Prostate gland (tissue), 2 donors: ENCODE data around the gene PAX2. TPM values are rescaled to one million over a fixed set of nuclear protein-coding genes. Genes with fewer than 3 reads are reported as not detected.

Source experiments
- DNase-seq: peaks from one replicate; pipeline ENCODE4 v3.0.0-alpha.2; 2019; ENCODE audit warnings: low spot score
- H3K27ac ChIP-seq, 2 donors: fragments of 200-600 bp; sonication (generic); 2 replicates each; pipeline ENCODE4 v1.5.1; 2017 to 2019
- H3K27me3 ChIP-seq: fragments of 200-600 bp; sonication (generic); replicated peaks from 2 replicates; pipeline ENCODE4 v1.5.1; 2019; ENCODE audit not compliant: insufficient read depth
- H3K36me3 ChIP-seq, 2 donors: fragments of 200-600 bp; sonication (generic); 1 replicate in 1 of 2; 2 replicates in 1 of 2; pipeline versions ENCODE4 v1.5.1 to v1.8.1; 2017 to 2019
- H3K4me1 ChIP-seq: fragments of 200-600 bp; sonication (generic); replicated peaks from 2 replicates; pipeline ENCODE4 v1.5.1; 2019
- H3K4me3 ChIP-seq, 2 donors: fragments of 200-600 bp; sonication (generic); 2 replicates each; pipeline ENCODE4 v1.5.1; 2017 to 2019
- H3K9me3 ChIP-seq: fragments of 200-600 bp; sonication (generic); 2 replicates; pipeline ENCODE4 v1.5.1; 2017
- POLR2A ChIP-seq: fragments of 450-650 bp; IDR thresholded peaks from one replicate; pipeline ENCODE4 v1.6.1; 2016; ENCODE audit warnings: antibody characterized with exemption, mild to moderate bottlenecking
- POLR2AphosphoS5 ChIP-seq: sonication (generic); formaldehyde crosslinking; IDR thresholded peaks from one replicate; pipeline ENCODE4 v1.6.1; 2017; ENCODE audit warnings: antibody characterized with exemption
- WGBS: methylation state at CpG from one replicate; pipeline ENCODE4 v1.1.5; 2018; 5-methylcytosine and 5-hydroxymethylcytosine counted together
- intact Hi-C: fragments of 100-400 bp; cut with DNase I; formaldehyde crosslinking; loops from one replicate; pipeline ENCODE4 v1.14.2; 2022
- total RNA-seq, 2 donors: library from RNA; depleted of rRNA; stranded (reverse); fragments of >200 nt; gene quantifications; one replicate each; pipeline ENCODE4 v1.1.0, GENCODE V29; 2016
- TF ChIP-seq, protein P1 (sequence below), 4 experiments: fragments of 200-600 bp in 2 of 4; fragments of 450-650 bp in 2 of 4; sonication (generic) in 2 of 4; IDR thresholded peaks; 1 replicate in 3 of 4; 2 replicates in 1 of 4; pipeline ENCODE4 v1.5.1; 2016 to 2019; ENCODE audit warnings: antibody characterized with exemption in 4 of 4, mild to moderate bottlenecking in 2 of 4, moderate library complexity in 2 of 4

Gene PAX2
- total RNA-seq, 2 donors from 2014 or later, result 0.91 TPM; not detected in 1

DNA sequence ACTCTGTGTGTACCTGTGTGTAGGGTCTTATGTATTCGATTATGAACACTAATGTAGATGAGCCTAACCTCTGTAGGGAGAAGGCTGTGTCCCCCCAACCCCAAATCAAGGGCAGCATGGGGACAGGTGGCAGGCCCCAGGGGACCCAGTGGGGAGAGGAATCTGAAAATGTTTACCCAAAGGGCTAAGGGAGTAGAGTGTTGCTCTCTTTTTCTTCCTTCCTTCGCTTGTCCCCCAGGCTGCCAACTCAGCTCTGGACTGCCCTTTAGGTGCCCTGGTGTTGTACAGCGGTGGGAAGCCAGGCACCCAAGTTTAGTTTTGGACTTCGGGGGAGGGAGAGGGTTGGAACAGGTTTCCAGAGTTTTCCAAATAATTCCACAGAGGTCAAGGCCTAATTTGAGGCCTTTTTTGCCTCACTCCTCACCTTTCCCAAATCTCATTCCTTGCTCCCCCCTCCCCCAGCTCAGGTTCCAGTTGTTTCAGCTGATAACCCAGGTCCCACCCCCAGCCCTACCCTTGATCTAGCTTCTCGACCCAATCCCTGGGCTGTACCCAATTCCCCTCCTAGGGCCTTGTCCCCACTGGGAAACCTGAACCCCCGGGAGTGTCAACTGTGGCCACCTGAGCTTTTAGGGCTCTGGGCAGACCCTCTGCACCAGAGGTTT lies 9.1 kb upstream of the PAX2 start:
- intact Hi-C loops, result no loop called here

GRCh38 chr10:100736809-100737354 lies 8.5 kb upstream of the PAX2 start:
- TF ChIP-seq POLR2AphosphoS5, result no peak
- no peak for TF ChIP-seq POLR2A
- TF ChIP-seq, protein P1, sequence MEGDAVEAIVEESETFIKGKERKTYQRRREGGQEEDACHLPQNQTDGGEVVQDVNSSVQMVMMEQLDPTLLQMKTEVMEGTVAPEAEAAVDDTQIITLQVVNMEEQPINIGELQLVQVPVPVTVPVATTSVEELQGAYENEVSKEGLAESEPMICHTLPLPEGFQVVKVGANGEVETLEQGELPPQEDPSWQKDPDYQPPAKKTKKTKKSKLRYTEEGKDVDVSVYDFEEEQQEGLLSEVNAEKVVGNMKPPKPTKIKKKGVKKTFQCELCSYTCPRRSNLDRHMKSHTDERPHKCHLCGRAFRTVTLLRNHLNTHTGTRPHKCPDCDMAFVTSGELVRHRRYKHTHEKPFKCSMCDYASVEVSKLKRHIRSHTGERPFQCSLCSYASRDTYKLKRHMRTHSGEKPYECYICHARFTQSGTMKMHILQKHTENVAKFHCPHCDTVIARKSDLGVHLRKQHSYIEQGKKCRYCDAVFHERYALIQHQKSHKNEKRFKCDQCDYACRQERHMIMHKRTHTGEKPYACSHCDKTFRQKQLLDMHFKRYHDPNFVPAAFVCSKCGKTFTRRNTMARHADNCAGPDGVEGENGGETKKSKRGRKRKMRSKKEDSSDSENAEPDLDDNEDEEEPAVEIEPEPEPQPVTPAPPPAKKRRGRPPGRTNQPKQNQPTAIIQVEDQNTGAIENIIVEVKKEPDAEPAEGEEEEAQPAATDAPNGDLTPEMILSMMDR (IDR thresholded peaks at IDR 0.05), result no peak
- no peak for DNase-seq
- Histone ChIP-seq H3K27ac (no peak overlapping the region), H3K36me3 (no peaks in the 10 kb centered on the region), H3K4me1 (peaks cover 5% of the 10 kb centered on the region), H3K4me3 (no peak overlapping the region), H3K9me3 (no peaks in the 10 kb centered on the region), H3K27me3 (peaks cover 66% of the 10 kb centered on the region)
- intact Hi-C loops, result no loop called here
- WGBS, result 63% methylated on average over 7 of the region's 7 CpGs

More for the DNA sequence above, 9.1 kb upstream of the PAX2 start:
- no peaks in the 10 kb centered on the region for H3K9me3 ChIP-seq
- no peaks in the 10 kb centered on the region for H3K36me3 ChIP-seq
- no peak for DNase-seq
- 75% methylated on average over 6 of the region's 6 CpGs for WGBS
- H3K27ac ChIP-seq, result no peak overlapping the region
- peaks cover 5% of the 10 kb centered on the region for H3K4me1 ChIP-seq
- no peak for TF ChIP-seq POLR2A
- TF ChIP-seq, protein P1 (IDR thresholded peaks at IDR 0.05), result no peak
- TF ChIP-seq POLR2AphosphoS5, result no peak
- H3K27me3 ChIP-seq, result peaks cover 64% of the 10 kb centered on the region
- H3K4me3 ChIP-seq, result no peak overlapping the region

DNA sequence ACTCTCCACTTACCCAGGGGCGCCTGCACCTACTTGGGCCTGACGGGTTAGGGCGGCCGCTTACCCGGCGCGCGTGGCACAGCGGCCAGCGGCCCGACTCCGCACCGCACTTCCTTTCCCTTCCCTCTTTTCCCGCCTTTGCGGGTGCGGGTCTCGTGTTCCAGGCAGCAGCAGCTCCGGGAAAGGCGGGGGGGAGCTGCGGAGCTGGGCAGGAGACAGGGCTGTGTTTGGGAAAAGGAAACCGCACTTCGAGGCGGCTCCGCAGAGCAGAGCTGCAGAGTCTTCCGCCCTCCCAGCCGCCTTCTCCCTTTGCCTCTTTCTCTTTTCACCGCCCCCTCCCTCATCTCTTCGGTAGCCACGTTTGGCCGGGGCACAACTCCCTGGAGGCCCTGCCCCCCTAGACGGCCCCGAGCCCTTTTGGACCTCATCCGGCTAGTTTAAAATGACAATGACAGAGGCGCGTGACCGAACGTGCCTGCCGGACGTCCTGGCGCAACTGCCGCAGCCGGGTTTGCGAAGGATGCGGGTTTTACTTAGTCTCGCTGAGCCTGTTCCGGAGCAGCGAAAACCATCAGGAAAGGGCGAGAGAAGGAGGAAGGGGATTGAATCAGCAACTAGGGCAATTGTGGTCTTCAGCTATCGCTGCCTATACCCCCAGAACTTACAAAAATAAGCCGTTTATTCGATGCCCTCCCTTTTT lies 7.9 kb upstream of the PAX2 start:
- WGBS, result 5% methylated on average over 51 of the region's 51 CpGs
- DNase-seq, result no peak
- H3K27me3 ChIP-seq, result peaks cover 65% of the 10 kb centered on the region
- H3K4me3 ChIP-seq, result no peak overlapping the region
- no peaks in the 10 kb centered on the region for H3K36me3 ChIP-seq
- H3K9me3 ChIP-seq, result no peaks in the 10 kb centered on the region
- intact Hi-C loops, result no loop called here
- H3K4me1 ChIP-seq, result peaks cover 5% of the 10 kb centered on the region
- TF ChIP-seq, protein P1 (IDR thresholded peaks at IDR 0.05), result no peak
- TF ChIP-seq POLR2A (no peak), POLR2AphosphoS5 (no peak)
- no peak overlapping the region for H3K27ac ChIP-seq

DNA sequence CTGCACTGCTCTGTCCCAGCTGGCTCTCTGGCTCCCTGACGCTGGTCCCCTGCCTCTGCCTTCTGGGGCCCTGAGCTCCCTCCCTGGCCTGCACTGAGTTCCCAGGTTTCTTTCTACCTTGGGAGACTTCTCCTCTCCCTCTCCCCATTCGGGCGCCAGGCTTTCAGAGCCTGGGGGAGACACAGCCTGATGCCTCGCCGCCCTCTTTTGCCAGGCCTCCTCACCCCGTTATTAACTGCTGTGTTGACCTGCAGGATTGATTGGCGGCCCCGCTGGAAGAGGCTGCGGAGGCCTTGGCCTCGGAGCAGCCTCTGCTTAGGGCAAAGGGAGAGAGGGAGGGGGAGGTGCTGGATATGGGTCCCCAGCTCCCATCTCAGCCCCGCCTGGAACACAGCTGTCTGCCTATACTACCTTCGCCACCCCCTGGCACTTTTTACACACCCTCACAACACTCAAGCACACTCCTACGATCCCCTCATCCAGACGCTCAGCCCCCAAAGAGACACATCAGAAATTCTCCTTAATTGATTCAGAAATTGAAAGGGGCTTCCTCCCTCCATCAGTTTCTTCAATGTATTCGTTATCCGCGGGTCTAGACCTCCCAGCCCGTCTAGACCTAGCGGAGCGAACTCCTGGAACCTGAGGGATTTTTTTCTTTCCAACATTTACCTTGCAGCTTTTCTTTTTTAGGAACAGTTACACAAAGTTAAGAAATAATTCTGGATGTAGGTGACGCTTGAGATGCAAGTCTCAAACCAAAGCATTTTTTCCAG lies 7.1 kb upstream of the PAX2 start:
- 18% methylated on average over 21 of the region's 21 CpGs for WGBS
- H3K36me3 ChIP-seq, result no peaks in the 10 kb centered on the region
- TF ChIP-seq, protein P1 (IDR thresholded peaks at IDR 0.05), result no peak
- TF ChIP-seq POLR2A (no peak), POLR2AphosphoS5 (no peak)
- H3K27me3 ChIP-seq, result peaks cover 66% of the 10 kb centered on the region
- H3K9me3 ChIP-seq, result no peaks in the 10 kb centered on the region
- intact Hi-C loops, result no loop called here
- peaks cover 5% of the 10 kb centered on the region for H3K4me1 ChIP-seq
- DNase-seq, result no peak
- H3K4me3 ChIP-seq, result no peak overlapping the region
- no peak overlapping the region for H3K27ac ChIP-seq
